Ovary (tissue), 9 donors: Measurements from ENCODE around the gene DEPDC1B. TPM values are rescaled to one million over a fixed set of nuclear protein-coding genes. Genes with fewer than 3 reads are reported as not detected.
"Not testable (repeated sequence)": the region's sequence is repeated elsewhere in the genome, so short reads cannot be mapped to it uniquely, and the experiment has no call there.

Source experiments
- DNase-seq, 5 donors: peaks; one replicate each; pipeline ENCODE4 v3.0.0-alpha.2; 2019 to 2020
- H3K27ac ChIP-seq, 2 donors: fragments of 200-600 bp; one replicate each; pipeline versions ENCODE4 v1.5.1 to v1.8.0; 2019 to 2022
- H3K27me3 ChIP-seq: fragments of 200-600 bp; one replicate; pipeline ENCODE4 v1.8.0; 2022
- H3K36me3 ChIP-seq: fragments of 200-600 bp; sonication (generic); one replicate; pipeline ENCODE4 v1.5.1; 2019
- H3K4me1 ChIP-seq: one replicate; pipeline ENCODE4 v1.8.1; 2013; ENCODE audit warnings: mild to moderate bottlenecking, moderate library complexity; ENCODE audit not compliant: insufficient read depth
- H3K4me3 ChIP-seq: fragments of 200-600 bp; sonication (generic); one replicate; pipeline ENCODE4 v1.5.1; 2017
- H3K9me3 ChIP-seq, 2 donors: fragments of 200-600 bp in 1 of 2; sonication (generic) in 1 of 2; one replicate each; pipeline versions ENCODE4 v1.5.1 to v1.8.1; 2013 to 2019; ENCODE audit warnings: mild to moderate bottlenecking in 1 of 2, moderate library complexity in 1 of 2
- CTCF ChIP-seq, 3 donors: fragments of 450-650 bp in 2 of 3; fragments of 200-600 bp in 1 of 3; IDR thresholded peaks; one replicate each; pipeline versions ENCODE4 v1.5.1 to v1.8.0; 2016 to 2022; ENCODE audit warnings: antibody characterized with exemption in 3 of 3, mild to moderate bottlenecking in 1 of 3
- EP300 ChIP-seq: sonication (generic); formaldehyde crosslinking; IDR thresholded peaks from one replicate; pipeline ENCODE4 v1.6.1; 2017; ENCODE audit warnings: antibody characterized with exemption
- POLR2A ChIP-seq: fragments of 450-650 bp; IDR thresholded peaks from one replicate; pipeline ENCODE4 v1.6.1; 2017; ENCODE audit warnings: antibody characterized with exemption, mild to moderate bottlenecking, moderate library complexity
- WGBS, 3 donors: extraction: QIAGEN DNeasy Blood & Tissue Kit in 1 of 3; methylation state at CpG; one replicate each; pipeline versions ENCODE4 v1.1.5 to v1.1.7; 2013 to 2017; 5-methylcytosine and 5-hydroxymethylcytosine counted together
- intact Hi-C, 4 donors: fragments of 100-400 bp; cut with DNase I; formaldehyde crosslinking; loops; one replicate each; pipeline versions ENCODE4 v1.11.0 to v1.15.1; 2022 to 2023
- polyA plus RNA-seq, 2 donors: library from polyadenylated mRNA; stranded (reverse); fragments of 200-250 nt in 1 of 2; fragments of 350-450 nt in 1 of 2; fragmentation: Illumina TruSeq in 1 of 2; extraction: RNeasy Lipid Tissue Mini Kit (QIAGEN cat#74804) in 1 of 2; gene quantifications; one replicate each; pipeline ENCODE4 v1.2.3, GENCODE V29; 2013 to 2014
- total RNA-seq, 7 donors: library from RNA; depleted of rRNA in 2 of 7; stranded (reverse); fragments of >200 nt in 2 of 7; fragmentation: NEBNext Ultra II Directional in 3 of 7; extraction: Animal tissue kit (Norgen Biotek cat#: 25700) in 3 of 7; gene quantifications; one replicate each; pipeline versions ENCODE4 v1.1.0 to v1.2.4, GENCODE V29; 2016 to 2023
- donor health status: DM: no; HTN: no; CAD: no; lungs with moderate emphysema.
- donor health status: DM: no; HTN: no; CAD: no.
- donor health status: Bipolar disorder and iron deficiency.
- donor health status: DM: yes; HTN: yes; CAD: no.
- donor health status: DM: no; HTN: no; CAD: no.
- donor health status: DM: yes; HTN: yes; CAD: no.

Gene DEPDC1B
- total and polyA plus RNA-seq, 9 donors, result 0.36 to 1.2 (median 0.65) TPM; not detected in 3

- intact Hi-C loops, result no loop called here
- no peaks in the 10 kb centered on the region for H3K27me3 ChIP-seq
- TF ChIP-seq POLR2A, result no peak
- TF ChIP-seq EP300, result no peak
- no peak for TF ChIP-seq CTCF (IDR thresholded peaks at IDR 0.05)
- H3K4me1 ChIP-seq, result no peaks in the 10 kb centered on the region
- WGBS, 3 donors, result 88 to 90% (median 89%) methylated on average over 5 of the region's 5 CpGs
- H3K9me3 ChIP-seq, result no peaks in the 10 kb centered on the region
- DNase-seq, result no peak
- no peak overlapping the region for H3K27ac ChIP-seq
- H3K4me3 ChIP-seq, result no peak overlapping the region
- H3K36me3 ChIP-seq, result no peaks in the 10 kb centered on the region
Observed at GRCh38 chr5:60712950-60713349, 13.0 kb upstream of the DEPDC1B start.

DNA sequence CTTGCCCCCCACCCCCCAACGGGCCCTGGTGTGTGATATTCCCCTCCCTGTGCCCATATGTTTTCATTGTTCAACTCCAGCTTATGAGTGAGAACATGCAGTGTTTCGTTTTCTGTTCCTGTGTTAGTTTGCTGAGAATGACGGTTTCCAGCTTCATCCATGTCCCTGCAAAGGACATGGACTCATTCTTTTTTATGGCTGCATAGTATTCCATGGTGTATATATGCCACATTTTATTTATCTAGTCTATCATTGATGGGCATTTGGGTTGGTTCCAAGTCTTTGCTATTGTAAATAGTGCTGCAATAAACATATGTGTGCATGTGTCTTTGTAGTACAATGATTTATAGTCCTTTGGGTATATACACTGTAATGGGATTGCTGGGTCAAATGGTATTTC lies 11.9 kb upstream of the DEPDC1B start:
- not testable (repeated sequence) for DNase-seq

GRCh38 chr5:60710362-60710761 lies 10.4 kb upstream of the DEPDC1B start:
- Histone ChIP-seq H3K27me3 (no peaks in the 10 kb centered on the region), H3K4me1 (no peaks in the 10 kb centered on the region), H3K27ac (no peak overlapping the region), H3K36me3 (no peaks in the 10 kb centered on the region), H3K9me3 (no peaks in the 10 kb centered on the region), H3K4me3 (no peak overlapping the region)
- TF ChIP-seq CTCF (IDR thresholded peaks at IDR 0.05), result no peak
- no peak for TF ChIP-seq EP300
- intact Hi-C loops, result no loop called here
- DNase-seq, result no peak
- WGBS, 3 donors, result 48 to 55% (median 52%) methylated on average over 3 of the region's 3 CpGs

More for the DNA sequence above, 11.9 kb upstream of the DEPDC1B start:
- intact Hi-C loops, H3K9me3 ChIP-seq, H3K36me3 ChIP-seq, H3K27ac ChIP-seq, H3K4me1 ChIP-seq, H3K27me3 ChIP-seq, H3K4me3 ChIP-seq: not testable (repeated sequence)
- 80 to 87% (median 82%) methylated on average over 3 of the region's 3 CpGs for WGBS, 3 donors

DNA sequence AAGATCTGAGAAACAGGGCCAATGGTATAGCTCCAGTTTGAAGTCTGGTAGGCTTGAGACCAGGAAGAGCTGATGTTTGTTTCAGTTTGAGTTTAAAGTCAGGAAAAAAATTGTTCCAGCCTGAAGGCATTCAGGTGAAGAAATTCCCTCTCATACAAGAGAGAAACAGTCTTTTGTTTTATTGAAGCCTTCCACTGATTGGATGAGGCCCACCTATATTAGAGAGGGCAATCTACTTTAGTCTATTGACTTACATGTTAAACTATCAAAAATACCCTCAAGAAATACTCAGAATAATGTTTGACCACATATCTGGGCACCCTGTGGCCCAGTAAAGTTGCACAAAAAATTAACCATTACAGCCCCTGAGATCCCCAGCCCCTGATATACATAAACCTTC lies 5.2 kb upstream of the DEPDC1B start:
- no peak for DNase-seq
- intact Hi-C loops, result no loop called here

GRCh38 chr5:60703944-60704343 lies 4.0 kb upstream of the DEPDC1B start:
- Histone ChIP-seq H3K4me1 (peaks cover 1% of the 10 kb centered on the region), H3K36me3 (no peaks in the 10 kb centered on the region), H3K27ac (no peak overlapping the region), H3K9me3 (no peaks in the 10 kb centered on the region), H3K4me3 (no peak overlapping the region), H3K27me3 (no peaks in the 10 kb centered on the region)
- TF ChIP-seq EP300 (no peak), CTCF (IDR thresholded peaks at IDR 0.05) (no peak), POLR2A (no peak)
- 84 to 92% (median 90%) methylated on average over 2 of the region's 2 CpGs for WGBS, 3 donors
- intact Hi-C loops, result no loop called here
- no peak for DNase-seq

More for the DNA sequence above, 5.2 kb upstream of the DEPDC1B start:
- Histone ChIP-seq H3K4me3 (no peak overlapping the region), H3K4me1 (peaks cover 1% of the 10 kb centered on the region), H3K27me3 (no peaks in the 10 kb centered on the region), H3K9me3 (no peaks in the 10 kb centered on the region), H3K36me3 (no peaks in the 10 kb centered on the region), H3K27ac (no peak overlapping the region)
- TF ChIP-seq POLR2A, result no peak
- TF ChIP-seq EP300, result no peak
- TF ChIP-seq CTCF (IDR thresholded peaks at IDR 0.05), result no peak
